CD4-positive, alpha-beta memory T cell (primary cell): ENCODE measurements around the gene BLM. TPM values are rescaled to one million over a fixed set of nuclear protein-coding genes. Genes with fewer than 3 reads are reported as not detected.
"Not testable (repeated sequence)": the region's sequence is repeated elsewhere in the genome, so short reads cannot be mapped to it uniquely, and the experiment has no call there.

Experiments
- CTCF ChIA-PET: fragments of 350-600 bp; sonication (Branson Sonifier 250); formaldehyde crosslinking; loops from one replicate; lab custom pipeline; 2021; ENCODE audit warnings: inconsistent platforms; ENCODE audit not compliant: partially characterized antibody; lab: Charles Lee
- POLR2A ChIA-PET: fragments of 350-600 bp; sonication (Branson Sonifier 250); formaldehyde crosslinking; loops from one replicate; lab custom pipeline; 2021; ENCODE audit not compliant: partially characterized antibody; lab: Charles Lee
- DNase-seq, 5 donors: peaks; one replicate each; pipeline versions ENCODE4 v3.0.0 to v3.0.0-alpha.2; 2020 to 2022; ENCODE audit warnings: mixed read lengths in 1 of 5
- H3K27ac ChIP-seq: one replicate; pipeline ENCODE4 v1.7.0; 2013; ENCODE audit warnings: low read depth, low read length
- H3K27me3 ChIP-seq: 2 replicates; pipeline ENCODE4 v1.7.0; 2013; ENCODE audit warnings: mild to moderate bottlenecking, low read length, moderate library complexity; ENCODE audit not compliant: insufficient read depth
- H3K36me3 ChIP-seq: 2 replicates; pipeline ENCODE4 v1.7.0; 2013; ENCODE audit warnings: mild to moderate bottlenecking, low read length, moderate library complexity; ENCODE audit not compliant: insufficient read depth
- H3K4me1 ChIP-seq: 2 replicates; pipeline ENCODE4 v1.7.0; 2013; ENCODE audit warnings: mild to moderate bottlenecking, low read length, moderate library complexity; ENCODE audit not compliant: insufficient read depth
- H3K4me3 ChIP-seq, 2 donors: one replicate each; pipeline ENCODE4 v1.7.0; 2013; ENCODE audit warnings: low read length in 2 of 2, mild to moderate bottlenecking in 1 of 2
- H3K9me3 ChIP-seq, 2 donors: one replicate each; pipeline ENCODE4 v1.7.0; 2013; ENCODE audit warnings: low read length in 2 of 2, control low read depth in 1 of 2; ENCODE audit not compliant: control insufficient read depth in 1 of 2
- H3K27ac Mint-ChIP-seq, 7 donors: one replicate each; pipeline ENCODE4 v1.8.0; 2020 to 2021; ENCODE audit warnings: mixed read lengths in 7 of 7, mild to moderate bottlenecking in 6 of 7, inconsistent platforms in 3 of 7, moderate library complexity in 3 of 7
- H3K27me3 Mint-ChIP-seq, 2 donors: one replicate each; pipeline ENCODE4 v1.8.0; 2020 to 2021; ENCODE audit warnings: mixed read lengths in 2 of 2
- H3K36me3 Mint-ChIP-seq, 2 donors: one replicate each; pipeline ENCODE4 v1.8.0; 2020 to 2021; ENCODE audit warnings: mixed read lengths in 2 of 2, inconsistent platforms in 1 of 2, mild to moderate bottlenecking in 1 of 2
- H3K4me1 Mint-ChIP-seq, 4 donors: one replicate each; pipeline ENCODE4 v1.8.0; 2020 to 2021; ENCODE audit warnings: mixed read lengths in 4 of 4, mild to moderate bottlenecking in 1 of 4
- H3K4me3 Mint-ChIP-seq, 8 donors: one replicate each; pipeline ENCODE4 v1.8.0; 2020 to 2021; ENCODE audit warnings: mixed read lengths in 8 of 8, mild to moderate bottlenecking in 7 of 8, moderate library complexity in 6 of 8, inconsistent platforms in 3 of 8
- H3K9me3 Mint-ChIP-seq, 8 donors: one replicate each; pipeline ENCODE4 v1.8.0; 2020 to 2021; ENCODE audit warnings: mixed read lengths in 8 of 8, mild to moderate bottlenecking in 5 of 8, inconsistent platforms in 3 of 8, moderate library complexity in 1 of 8
- intact Hi-C: fragments of 100-400 bp; cut with micrococcal nuclease; formaldehyde crosslinking; loops from one replicate; pipeline ENCODE4 v1.15.1; 2023
- polyA plus RNA-seq, 2 donors: library from polyadenylated mRNA; unstranded; fragments of 300-500 nt; fragmentation: Illumina TruSeq; gene quantifications; one replicate each; pipeline ENCODE4 v1.2.3, GENCODE V29; 2021
- total RNA-seq, 2 experiments: library from RNA; stranded (reverse); gene quantifications; one replicate each; pipeline ENCODE4 v1.2.3, GENCODE V29; 2021

Gene BLM
- total and polyA plus RNA-seq, 4 experiments from 2014 or later: 1.2 to 8.9 (median 6.0) TPM

DNA sequence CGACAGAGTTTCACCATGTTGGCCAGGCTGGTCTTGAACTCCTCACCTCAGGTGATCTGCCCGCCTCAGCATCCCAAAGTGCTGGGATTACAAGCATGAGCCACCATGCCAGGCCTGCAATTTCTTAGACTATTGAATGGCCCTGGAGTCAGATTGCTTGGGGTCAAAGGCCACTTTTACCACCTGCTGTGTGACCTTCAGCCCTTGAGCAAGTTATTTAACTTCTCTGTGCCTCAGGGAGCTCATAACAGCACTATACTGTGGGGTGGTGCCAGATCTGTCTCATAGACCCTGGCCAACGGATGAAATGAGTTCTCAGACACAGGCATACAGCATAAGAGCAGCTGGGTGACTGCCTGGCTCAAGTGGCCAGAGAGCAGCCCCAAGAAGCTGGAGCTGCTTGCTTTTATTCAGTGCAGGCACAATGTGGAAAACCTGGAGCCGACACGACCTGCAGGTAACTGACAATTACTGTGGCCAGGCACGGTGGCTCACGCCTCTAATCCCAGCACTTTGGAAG, 106.4 kb downstream of the BLM start:
- intact Hi-C loops: no loop called here
- Mint-ChIP-seq H3K9me3 (peaks cover 0 to 3% (median 0%) of the 10 kb centered on the region in 8 donors), H3K27me3 (peaks cover 0 to 2% of the 10 kb centered on the region in 2 donors), H3K27ac (peak overlapping the region in 1 of 7 donors; percentile 29), H3K4me1 (peaks cover 0 to 3% (median 0%) of the 10 kb centered on the region in 4 donors), H3K36me3 (no peaks in the 10 kb centered on the region), H3K4me3 (no peak overlapping the region)
- Histone ChIP-seq H3K36me3 (no peaks in the 10 kb centered on the region), H3K27me3 (no peaks in the 10 kb centered on the region), H3K9me3 (no peaks in the 10 kb centered on the region), H3K4me1 (peaks cover 3% of the 10 kb centered on the region), H3K27ac (no peak overlapping the region), H3K4me3 (no peak overlapping the region)
- ChIA-PET CTCF (interaction anchor here (0.7 kb wide), 1 partner anchor 339 kb away, joined by 3 read pairs; no protein-coding TSS in a partner anchor), POLR2A (interaction anchor here (1.2 kb wide), 1 partner anchor 10 kb away, joined by 3 read pairs; no protein-coding TSS in a partner anchor)
- DNase-seq: no peak

DNA sequence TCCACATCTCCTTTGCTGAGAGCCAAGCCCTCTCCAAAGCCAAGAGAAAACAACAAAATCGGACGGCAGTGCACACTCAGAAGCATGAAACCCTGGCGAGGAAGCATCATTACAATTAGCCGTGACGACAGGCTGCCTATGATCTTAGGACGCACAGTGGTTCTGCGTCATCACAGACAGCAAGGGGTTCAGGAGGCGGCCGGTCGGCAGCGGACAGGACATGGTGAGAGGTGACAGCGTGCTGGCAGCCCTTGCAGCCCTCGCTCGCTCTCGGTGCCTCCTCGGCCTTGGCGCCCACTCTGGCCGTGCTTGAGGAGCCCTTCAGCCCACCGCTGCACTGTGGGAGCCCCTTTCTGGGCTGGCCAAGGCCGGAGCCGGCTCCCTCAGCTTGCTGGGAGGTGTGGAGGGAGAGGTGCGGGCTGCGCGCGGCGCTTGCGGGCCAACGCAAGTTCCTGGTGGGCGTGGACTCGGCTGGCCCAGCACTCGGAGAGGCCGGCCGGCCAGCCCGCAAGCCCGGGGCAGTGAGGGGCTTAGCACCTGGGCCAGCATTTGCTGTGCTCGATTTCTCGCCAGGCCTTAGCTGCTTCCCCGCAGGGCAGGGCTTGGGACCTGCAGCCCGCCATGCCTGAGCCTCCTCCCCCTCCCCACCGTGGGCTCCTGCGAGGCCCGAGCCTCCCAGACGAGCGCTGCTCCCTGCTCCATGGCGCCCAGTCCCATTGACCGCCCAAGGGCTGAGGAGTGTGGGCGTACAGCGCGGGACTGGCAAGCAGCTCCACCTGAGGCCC, 108.2 kb downstream of the BLM start:
- H3K36me3 ChIP-seq, POLR2A ChIA-PET, CTCF ChIA-PET, H3K9me3 ChIP-seq, DNase-seq, H3K36me3 Mint-ChIP-seq, H3K27me3 ChIP-seq, H3K4me3 ChIP-seq, H3K27me3 Mint-ChIP-seq, H3K27ac Mint-ChIP-seq, H3K27ac ChIP-seq, intact Hi-C loops, H3K9me3 Mint-ChIP-seq, H3K4me3 Mint-ChIP-seq: not testable (repeated sequence)
- peaks cover 4 to 12% (median 9%) of the 10 kb centered on the region in 4 donors for H3K4me1 Mint-ChIP-seq
- peaks cover 11% of the 10 kb centered on the region for H3K4me1 ChIP-seq

DNA sequence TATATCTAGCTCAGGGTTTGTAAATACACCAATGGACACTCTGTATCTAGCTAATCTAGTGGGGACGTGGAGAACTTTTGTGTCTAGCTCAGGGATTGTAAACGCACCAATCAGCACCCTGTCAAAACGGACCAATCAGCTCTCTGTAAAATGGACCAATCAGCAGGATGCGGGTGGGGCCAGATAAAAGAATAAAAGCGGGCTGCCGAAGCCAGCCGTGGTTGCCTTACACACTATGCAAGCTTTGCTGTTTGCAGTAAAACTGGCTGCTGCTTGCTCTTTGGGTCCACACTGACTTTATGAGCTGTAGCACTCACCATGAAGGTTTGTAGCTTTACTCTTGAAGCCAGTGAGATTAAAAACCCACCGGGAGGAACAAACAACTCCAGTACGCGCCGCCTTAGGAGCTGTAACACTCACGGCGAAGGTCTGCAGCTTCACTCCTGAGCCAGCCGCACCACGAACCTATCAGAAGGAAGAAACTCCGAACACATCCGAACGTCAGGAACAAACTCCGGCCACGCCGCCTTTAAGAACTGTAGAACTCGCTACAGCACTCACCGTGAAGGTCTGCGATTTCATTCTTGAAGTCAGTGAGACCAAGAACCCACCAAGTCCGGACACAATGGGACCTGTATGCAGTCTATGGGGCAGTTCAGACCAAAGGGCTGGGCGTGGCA, 109.2 kb downstream of the BLM start:
- peaks cover 19% of the 10 kb centered on the region for H3K4me1 ChIP-seq
- H3K27ac Mint-ChIP-seq, H3K27me3 ChIP-seq, H3K36me3 Mint-ChIP-seq, H3K4me3 Mint-ChIP-seq, CTCF ChIA-PET, H3K36me3 ChIP-seq, H3K4me3 ChIP-seq, H3K27me3 Mint-ChIP-seq, H3K27ac ChIP-seq, DNase-seq, intact Hi-C loops, H3K9me3 Mint-ChIP-seq, H3K9me3 ChIP-seq: not testable (repeated sequence)
- POLR2A ChIA-PET: interaction anchor here (0.7 kb wide), 1 partner anchor 110 kb away, joined by 3 read pairs; no protein-coding TSS in a partner anchor
- peaks cover 9 to 21% (median 13%) of the 10 kb centered on the region in 4 donors for H3K4me1 Mint-ChIP-seq

- POLR2A ChIA-PET: no interaction called here
- H3K4me3 Mint-ChIP-seq: no peak overlapping the region
- no peaks in the 10 kb centered on the region for H3K36me3 ChIP-seq
- intact Hi-C loops: no loop called here
- H3K4me1 ChIP-seq: peaks cover 19% of the 10 kb centered on the region
- H3K4me3 ChIP-seq: no peak overlapping the region
- no peaks in the 10 kb centered on the region for H3K36me3 Mint-ChIP-seq
- DNase-seq: no peak
- peaks cover 9 to 21% (median 13%) of the 10 kb centered on the region in 4 donors for H3K4me1 Mint-ChIP-seq
- peaks cover 0 to 3% (median 0%) of the 10 kb centered on the region in 8 donors for H3K9me3 Mint-ChIP-seq
- no peaks in the 10 kb centered on the region for H3K9me3 ChIP-seq
- H3K27ac Mint-ChIP-seq: no peak overlapping the region
- no peaks in the 10 kb centered on the region for H3K27me3 ChIP-seq
- peaks cover 0 to 2% of the 10 kb centered on the region in 2 donors for H3K27me3 Mint-ChIP-seq
- CTCF ChIA-PET: interaction anchor here (0.8 kb wide), 1 partner anchor 13 kb away, joined by 4 read pairs; no protein-coding TSS in a partner anchor
- no peak overlapping the region for H3K27ac ChIP-seq
These were observed 109.8 kb downstream of the BLM start for GRCh38 chr15:90826886-90827435.

DNA sequence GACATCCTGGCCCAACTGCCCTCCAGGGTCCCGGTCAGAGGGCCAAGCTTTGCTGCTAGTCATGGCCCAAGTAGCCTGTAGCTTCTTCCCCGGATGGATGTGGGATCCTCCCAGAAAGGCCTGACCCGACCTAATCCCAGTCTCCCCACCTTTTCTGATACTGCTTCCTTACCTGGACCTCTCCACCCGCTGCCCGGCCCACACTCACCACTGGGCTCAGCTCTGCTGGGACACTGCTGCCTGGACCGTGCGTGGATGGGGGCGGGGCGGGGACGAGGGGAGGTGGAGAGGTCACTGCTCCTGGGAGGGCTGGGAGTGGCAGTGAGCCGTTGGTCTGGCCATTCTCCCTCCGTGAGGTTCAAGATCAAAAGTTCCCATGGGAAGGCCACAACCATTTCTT, 111.0 kb downstream of the BLM start:
- intact Hi-C loops: no loop called here
- Histone ChIP-seq H3K27me3 (no peaks in the 10 kb centered on the region), H3K4me1 (peaks cover 19% of the 10 kb centered on the region), H3K36me3 (no peaks in the 10 kb centered on the region), H3K27ac (no peak overlapping the region), H3K9me3 (no peaks in the 10 kb centered on the region), H3K4me3 (no peak overlapping the region)
- Mint-ChIP-seq H3K9me3 (peaks cover 0 to 3% (median 0%) of the 10 kb centered on the region in 8 donors), H3K4me3 (no peak overlapping the region), H3K4me1 (peaks cover 9 to 21% (median 13%) of the 10 kb centered on the region in 4 donors), H3K27me3 (peaks cover 0 to 2% of the 10 kb centered on the region in 2 donors), H3K27ac (no peak overlapping the region), H3K36me3 (no peaks in the 10 kb centered on the region)
- CTCF ChIA-PET: interaction anchor here (0.8 kb wide), 1 partner anchor 11 kb away, joined by 4 read pairs; no protein-coding TSS in a partner anchor
- no peak for DNase-seq
- POLR2A ChIA-PET: no interaction called here

DNA sequence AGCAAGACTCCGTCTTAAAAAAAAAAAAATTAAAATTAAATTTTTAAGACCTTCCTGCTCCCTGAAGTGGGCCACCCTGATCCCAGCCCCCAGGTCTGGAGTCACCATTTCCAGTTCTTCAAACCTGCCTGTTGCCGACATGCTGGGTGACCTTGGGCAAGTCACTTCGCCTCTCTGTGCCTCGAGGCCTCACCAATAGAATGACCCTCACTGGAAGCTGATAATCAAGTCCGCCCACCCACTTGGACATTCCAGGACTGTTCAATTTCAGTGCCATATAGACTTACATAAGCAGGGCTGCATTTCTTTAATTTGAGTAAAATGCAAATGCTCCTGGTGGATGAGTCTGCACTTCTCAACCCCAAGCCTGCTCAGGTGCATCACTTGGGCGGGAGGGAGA, 112.0 kb downstream of the BLM start:
- H3K9me3 Mint-ChIP-seq: peaks cover 0 to 3% (median 0%) of the 10 kb centered on the region in 8 donors
- no peak for DNase-seq
- peak overlapping the region in 1 of 7 donors; percentile 95 for H3K27ac Mint-ChIP-seq
- ChIA-PET CTCF (interaction anchor here (0.9 kb wide), 1 partner anchor 57 kb away, joined by 4 read pairs; no protein-coding TSS in a partner anchor), POLR2A (interaction anchor here (1.2 kb wide), 2 partner anchors 23 to 42 kb away, joined by 3 read pairs; no protein-coding TSS in a partner anchor)
- no peak overlapping the region for H3K27ac ChIP-seq
- H3K36me3 ChIP-seq: no peaks in the 10 kb centered on the region
- H3K4me1 ChIP-seq: peaks cover 19% of the 10 kb centered on the region
- H3K27me3 Mint-ChIP-seq: peaks cover 0 to 2% of the 10 kb centered on the region in 2 donors
- H3K36me3 Mint-ChIP-seq: no peaks in the 10 kb centered on the region
- no peaks in the 10 kb centered on the region for H3K9me3 ChIP-seq
- intact Hi-C loops: no loop called here
- H3K27me3 ChIP-seq: no peaks in the 10 kb centered on the region
- peak overlapping the region in 2 of 8 donors; percentile 29 to 47 for H3K4me3 Mint-ChIP-seq
- no peak overlapping the region for H3K4me3 ChIP-seq
- H3K4me1 Mint-ChIP-seq: peaks cover 9 to 21% (median 13%) of the 10 kb centered on the region in 4 donors
